ENCODE measurements around the gene URB1. TPM values are rescaled to one million over a fixed set of nuclear protein-coding genes. Genes with fewer than 3 reads are reported as not detected.

URB1 gene
- total and polyA plus RNA-seq, 2 of the 8 experiments (the other 6 are each of a cell fraction or from before 2014, with no cell fraction given): 8.1 to 28.9 TPM

- H3K27ac ChIP-seq (ENCODE audit: low read depth, low read length): no peak overlapping the region
- 0 out of 2 replicates have a peak, but pooled peaks cover 5% of the 10 kb centered on the region for H3K23me2 ChIP-seq (ENCODE audit: low read depth, low read length)
- peak overlapping the region; percentile 83; the same call in 1 of the 2 replicates for H2AK5ac ChIP-seq (ENCODE audit: low read depth, low read length)
- no peak overlapping the region for H3K14ac ChIP-seq (ENCODE audit: insufficient read length)
- no peak overlapping the region for H3K4ac ChIP-seq (replicated peaks; ENCODE audit: insufficient read length, low read depth, low read length)
- peaks cover 0 to 7% (median 6%) of the 10 kb centered on the region in 4 experiments; a peak in 5 of 7 replicates for H3K27me3 ChIP-seq (replicated peaks in 1 of 4; ENCODE audit: control insufficient read depth in 3 of 4, extremely low read depth in 1 of 4, insufficient read depth in 3 of 4, low read length in 3 of 4)
- H2BK5ac ChIP-seq (ENCODE audit: low read depth, low read length): no peak overlapping the region
- POLR2A ChIA-PET (ENCODE audit: partially characterized antibody): interaction anchor here (0.6 to 1.6 kb wide), 6 partner anchors 10 to 379 kb away, joined by 3 to 6 read pairs (median 4); partner anchors contain the start of gene PAXBP1
- H4K8ac ChIP-seq (ENCODE audit: extremely low read depth, insufficient read depth, low read length): no peak overlapping the region
- no peak for FAIRE-seq
- H3K9me3 ChIP-seq (ENCODE audit: insufficient read depth in 2 of 2, low read depth in 1 of 2, low read length in 1 of 2): peaks cover 6 to 7% of the 10 kb centered on the region in 2 experiments; a peak in 2 of 4 replicates
- DNase-seq (ENCODE audit: low read depth in 1 of 2, low spot score in 2 of 2): no peak
- H3K4me3 ChIP-seq (ENCODE audit: extremely low read depth in 1 of 4, insufficient read depth in 2 of 4, low read depth in 3 of 4, low read length in 4 of 4): peak overlapping the region; percentile 79 to 87 (median 81)
- H3K79me2 ChIP-seq (ENCODE audit: control insufficient read depth in 1 of 2, insufficient read depth in 2 of 2, low read length in 2 of 2): peaks cover 26 to 44% of the 10 kb centered on the region in 2 experiments
- peaks cover 19% of the 10 kb centered on the region for H3K79me1 ChIP-seq (ENCODE audit: low read depth, low read length)
- H3K56ac ChIP-seq (replicated peaks; ENCODE audit: insufficient read length, low read depth, low read length): no peak overlapping the region
- no peak overlapping the region for H4K91ac ChIP-seq (replicated peaks; ENCODE audit: insufficient read length, low read length)
- H4K5ac ChIP-seq (ENCODE audit: insufficient read length, low read depth, low read length): no peak overlapping the region
- 3% methylated on average over 22 of the region's 32 CpGs; no CpG with 5 or more reads in 1 of the 2 experiments for WGBS, 2 experiments (ENCODE audit: extremely low coverage in 1 of 2, insufficient coverage in 1 of 2, insufficient read length in 1 of 2, insufficient replicate concordance in 2 of 2, low coverage in 1 of 2, low lambda C conversion rate in 2 of 2, missing lambda C conversion rate in 1 of 2)
- H2AFZ ChIP-seq (ENCODE audit: low read length): no peak overlapping the region
- no peaks in the 10 kb centered on the region; a peak in 1 of 8 replicates for H3K36me3 ChIP-seq (ENCODE audit: control insufficient read depth in 2 of 4, insufficient read depth in 4 of 4, low read length in 3 of 4)
- H3K4me2 ChIP-seq (ENCODE audit: insufficient read depth in 1 of 2, low read depth in 2 of 2, low read length in 2 of 2): peak overlapping the region; percentile 71 to 89
- H3K18ac ChIP-seq (ENCODE audit: extremely low read depth, low read length): peak overlapping the region; percentile 67; the same call in 1 of the 2 replicates
- peaks cover 0 to 6% (median 5%) of the 10 kb centered on the region in 4 experiments for H3K4me1 ChIP-seq (replicated peaks in 1 of 4; ENCODE audit: control insufficient read depth in 3 of 4, insufficient read depth in 4 of 4, low read length in 3 of 4)
- peaks cover 14 to 17% of the 10 kb centered on the region in 2 experiments for H4K20me1 ChIP-seq (replicated peaks in 1 of 2; ENCODE audit: control insufficient read depth in 1 of 2, insufficient read depth in 2 of 2, low read length in 2 of 2)
- no peak overlapping the region for H3K23ac ChIP-seq (ENCODE audit: insufficient read length)
- no peak overlapping the region for H2BK15ac ChIP-seq (ENCODE audit: low read length)
- TF ChIP-seq BRCA1 (IDR thresholded peaks at IDR 0.05; ENCODE audit: low read depth, low read length) (no peak), HDAC2 (IDR thresholded peaks at IDR 0.05; ENCODE audit: borderline replicate concordance in 1 of 2, low read depth in 2 of 2, low read length in 2 of 2) (peak in 1 of 2 experiments; percentile 83; a peak in 3 of 4 replicates), CBX5 (IDR thresholded peaks at IDR 0.05; ENCODE audit: low read depth, low read length) (no peak), SAP30 (IDR thresholded peaks at IDR 0.05; ENCODE audit: insufficient read depth, insufficient replicate concordance, low read length) (peak; percentile 29)
- no peak overlapping the region for H2BK120ac ChIP-seq (replicated peaks; ENCODE audit: low read depth, low read length)
- H2BK12ac ChIP-seq (ENCODE audit: low read depth, low read length): no peak overlapping the region
- peak overlapping the region in 3 of 4 experiments; percentile 38 to 42 (median 38); a peak in 6 of 7 replicates for H3K9ac ChIP-seq (replicated peaks in 1 of 4; ENCODE audit: extremely low read depth in 1 of 4, low read depth in 3 of 4, low read length in 3 of 4)
- no peak overlapping the region for H2BK20ac ChIP-seq (ENCODE audit: low read length)
- CTCF ChIA-PET (ENCODE audit: partially characterized antibody): interaction anchor here (0.6 to 1.9 kb wide), 12 partner anchors 9 to 265 kb away, joined by 3 to 9 read pairs (median 3); no protein-coding TSS in a partner anchor
Observed at GRCh38 chr21:32392299-32392879, 423 bp downstream of the URB1 start.
